ENCODE results near the gene OSBPL2.

Gene OSBPL2

GRCh38 chr20:62282103-62282502 is 43.8 kb downstream of the OSBPL2 start:
- no peak for TF ChIP-seq CTCF (IDR thresholded peaks at IDR 0.05; ENCODE audit: low read depth, low read length)
- no peak for DNase-seq (ENCODE audit: extremely low read depth, low read depth)

GRCh38 chr20:62282877-62283503 is 44.7 kb downstream of the OSBPL2 start:
- TF ChIP-seq CTCF (IDR thresholded peaks at IDR 0.05; ENCODE audit: low read depth, low read length) = no peak
- no peak for DNase-seq (ENCODE audit: extremely low read depth, low read depth)

GRCh38 chr20:62284448-62284847 is 46.1 kb downstream of the OSBPL2 start:
- no peak for TF ChIP-seq CTCF (IDR thresholded peaks at IDR 0.05; ENCODE audit: low read depth, low read length)
- no peak for DNase-seq (ENCODE audit: extremely low read depth, low read depth)

- no peak for DNase-seq (ENCODE audit: extremely low read depth, low read depth)
- no peak for TF ChIP-seq CTCF (IDR thresholded peaks at IDR 0.05; ENCODE audit: low read depth, low read length)
Measured at GRCh38 chr20:62285151-62285550, 46.8 kb downstream of the OSBPL2 start.

GRCh38 chr20:62285722-62286121 is 47.4 kb downstream of the OSBPL2 start:
- DNase-seq (ENCODE audit: extremely low read depth, low read depth) = no peak
- no peak for TF ChIP-seq CTCF (IDR thresholded peaks at IDR 0.05; ENCODE audit: low read depth, low read length)

- no peak for DNase-seq (ENCODE audit: extremely low read depth, low read depth)
- no peak for TF ChIP-seq CTCF (IDR thresholded peaks at IDR 0.05; ENCODE audit: low read depth, low read length)
Measured at GRCh38 chr20:62286493-62287064, 48.3 kb downstream of the OSBPL2 start.

GRCh38 chr20:62287129-62287528 is 48.8 kb downstream of the OSBPL2 start:
- no peak for DNase-seq (ENCODE audit: extremely low read depth, low read depth)
- no peak for TF ChIP-seq CTCF (IDR thresholded peaks at IDR 0.05; ENCODE audit: low read depth, low read length)

All from AG09319 (cell line).